A673 (cell line): ENCODE results near the gene TRIM15. TPM values are rescaled to one million over a fixed set of nuclear protein-coding genes. Genes with fewer than 3 reads are reported as not detected.

Source experiments
- BruUV-seq: library from RNA; stranded (reverse); fragments of 400-500 nt; replicated peaks from 2 replicates; lab custom pipeline; 2021; lab: Mats Ljungman, UMichigan
- CTCF ChIA-PET: fragments of 300-600 bp; sonication (Branson Sonifier 250); formaldehyde crosslinking; loops from one replicate; lab custom pipeline; 2022; ENCODE audit warnings: antibody characterized with exemption; lab: Charles Lee
- POLR2A ChIA-PET: fragments of 300-600 bp; sonication (Branson Sonifier 250); formaldehyde crosslinking; loops from one replicate; lab custom pipeline; 2022; ENCODE audit warnings: antibody characterized with exemption; ENCODE audit not compliant: low non-redundant PET; lab: Charles Lee
- DNase-seq: peaks from one replicate; pipeline ENCODE4 v3.0.0-alpha.2; 2015; ENCODE audit warnings: low spot score
- H3K27ac ChIP-seq: fragments of 200-600 bp; sonication (generic); 2 replicates; pipeline ENCODE4 v1.5.1; 2016; ENCODE audit warnings: mixed run types, low read depth, mild to moderate bottlenecking, mixed read lengths, antibody characterized with exemption, low read length; ENCODE audit not compliant: poor library complexity, severe bottlenecking
- H3K27me3 ChIP-seq: fragments of 200-600 bp; sonication (generic); replicated peaks from 2 replicates; pipeline ENCODE4 v1.6.1; 2017; ENCODE audit warnings: mixed run types, low read depth, mild to moderate bottlenecking, mixed read lengths, antibody characterized with exemption, low read length; ENCODE audit not compliant: insufficient read depth, poor library complexity
- H3K36me3 ChIP-seq: fragments of 200-600 bp; sonication (generic); 2 replicates; pipeline ENCODE4 v1.6.1; 2016; ENCODE audit warnings: mixed run types, mild to moderate bottlenecking, mixed read lengths, antibody characterized with exemption, low read length; ENCODE audit not compliant: insufficient read depth, poor library complexity, severe bottlenecking
- H3K4me1 ChIP-seq: fragments of 200-600 bp; sonication (generic); 2 replicates; pipeline ENCODE4 v1.6.1; 2017; ENCODE audit warnings: mixed run types, mild to moderate bottlenecking, mixed read lengths, antibody characterized with exemption, low read length; ENCODE audit not compliant: insufficient read depth, poor library complexity, severe bottlenecking
- H3K4me3 ChIP-seq: fragments of 200-600 bp; sonication (generic); 2 replicates; pipeline ENCODE4 v1.5.1; 2016; ENCODE audit warnings: low read depth, mixed run types, mild to moderate bottlenecking, mixed read lengths, low read length; ENCODE audit not compliant: poor library complexity, severe bottlenecking
- H3K9me3 ChIP-seq: fragments of 200-600 bp; sonication (generic); 2 replicates; pipeline ENCODE4 v1.6.1; 2016; ENCODE audit warnings: mixed run types, low read depth, mild to moderate bottlenecking, mixed read lengths, antibody characterized with exemption, low read length; ENCODE audit not compliant: poor library complexity, severe bottlenecking
- EZH2 ChIP-seq: fragments of 200-600 bp; sonication (generic); IDR thresholded peaks from 2 replicates; pipeline ENCODE4 v1.6.1; 2017; ENCODE audit warnings: borderline replicate concordance, low read depth, mild to moderate bottlenecking, mixed read lengths, antibody characterized with exemption, low read length; ENCODE audit not compliant: poor library complexity, severe bottlenecking
- intact Hi-C: fragments of 100-400 bp; cut with micrococcal nuclease; formaldehyde crosslinking; loops from one replicate; pipeline ENCODE4 v1.10.0; 2022; ENCODE audit not compliant: unreplicated experiment
- total RNA-seq: library from RNA; stranded (reverse); gene quantifications from 2 replicates; pipeline ENCODE4 v1.2.3, GENCODE V29; 2021
- TF ChIP-seq, protein P1 (sequence below): fragments of 300-800, 200-600 bp; sonication (generic); conservative IDR thresholded peaks from 2 replicates; pipeline ENCODE4 v1.5.1; 2017; ENCODE audit warnings: low read depth, mild to moderate bottlenecking, antibody characterized with exemption, low read length, moderate library complexity, mixed read lengths

TRIM15 gene
- total RNA-seq, 1 experiment from 2014 or later: not detected

DNA sequence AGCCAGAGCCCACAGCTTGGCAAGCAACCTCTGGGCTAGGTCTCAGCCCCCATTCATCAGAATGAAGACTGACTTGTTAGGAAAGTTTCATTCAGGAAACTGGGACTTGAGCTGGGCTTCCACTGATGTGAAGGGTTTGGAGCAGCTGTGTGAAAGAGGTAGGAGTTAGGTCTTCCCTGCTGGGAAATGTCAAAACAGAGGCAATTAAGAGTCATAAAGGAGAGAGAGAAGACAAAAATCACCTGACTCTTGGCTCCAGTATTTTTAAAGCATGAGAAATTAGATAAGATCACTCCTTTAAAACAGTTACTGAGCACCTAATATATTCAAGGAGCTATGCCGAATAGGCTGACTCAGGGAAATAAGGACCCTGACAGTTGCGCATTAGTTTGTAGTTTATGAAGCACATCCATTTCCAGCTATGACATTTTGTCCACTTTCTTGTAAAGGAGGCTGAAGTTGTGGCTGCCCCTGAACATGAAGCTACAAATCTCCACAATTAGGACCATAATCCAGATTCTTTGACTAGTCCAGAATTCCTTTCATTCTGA, 31.3 kb upstream of the TRIM15 start:
- Histone ChIP-seq H3K27ac (no peak overlapping the region), H3K36me3 (no peaks in the 10 kb centered on the region), H3K27me3 (peaks cover 41% of the 10 kb centered on the region), H3K4me3 (no peak overlapping the region), H3K9me3 (no peaks in the 10 kb centered on the region), H3K4me1 (no peaks in the 10 kb centered on the region)
- ChIA-PET CTCF (interaction anchor here (0.5 to 4.0 kb wide), 6 partner anchors 10 to 38 kb away, joined by 3 to 47 read pairs (median 4); no protein-coding TSS in a partner anchor), POLR2A (no interaction called here)
- no peak for TF ChIP-seq EZH2
- TF ChIP-seq, protein P1, sequence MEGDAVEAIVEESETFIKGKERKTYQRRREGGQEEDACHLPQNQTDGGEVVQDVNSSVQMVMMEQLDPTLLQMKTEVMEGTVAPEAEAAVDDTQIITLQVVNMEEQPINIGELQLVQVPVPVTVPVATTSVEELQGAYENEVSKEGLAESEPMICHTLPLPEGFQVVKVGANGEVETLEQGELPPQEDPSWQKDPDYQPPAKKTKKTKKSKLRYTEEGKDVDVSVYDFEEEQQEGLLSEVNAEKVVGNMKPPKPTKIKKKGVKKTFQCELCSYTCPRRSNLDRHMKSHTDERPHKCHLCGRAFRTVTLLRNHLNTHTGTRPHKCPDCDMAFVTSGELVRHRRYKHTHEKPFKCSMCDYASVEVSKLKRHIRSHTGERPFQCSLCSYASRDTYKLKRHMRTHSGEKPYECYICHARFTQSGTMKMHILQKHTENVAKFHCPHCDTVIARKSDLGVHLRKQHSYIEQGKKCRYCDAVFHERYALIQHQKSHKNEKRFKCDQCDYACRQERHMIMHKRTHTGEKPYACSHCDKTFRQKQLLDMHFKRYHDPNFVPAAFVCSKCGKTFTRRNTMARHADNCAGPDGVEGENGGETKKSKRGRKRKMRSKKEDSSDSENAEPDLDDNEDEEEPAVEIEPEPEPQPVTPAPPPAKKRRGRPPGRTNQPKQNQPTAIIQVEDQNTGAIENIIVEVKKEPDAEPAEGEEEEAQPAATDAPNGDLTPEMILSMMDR: no peak
- intact Hi-C loops: loop anchor here (1.0 to 5.0 kb wide), 2 partner anchors 29 to 285 kb away; no protein-coding TSS in a partner anchor
- BruUV-seq: no TSS peak
- no peak for DNase-seq

DNA sequence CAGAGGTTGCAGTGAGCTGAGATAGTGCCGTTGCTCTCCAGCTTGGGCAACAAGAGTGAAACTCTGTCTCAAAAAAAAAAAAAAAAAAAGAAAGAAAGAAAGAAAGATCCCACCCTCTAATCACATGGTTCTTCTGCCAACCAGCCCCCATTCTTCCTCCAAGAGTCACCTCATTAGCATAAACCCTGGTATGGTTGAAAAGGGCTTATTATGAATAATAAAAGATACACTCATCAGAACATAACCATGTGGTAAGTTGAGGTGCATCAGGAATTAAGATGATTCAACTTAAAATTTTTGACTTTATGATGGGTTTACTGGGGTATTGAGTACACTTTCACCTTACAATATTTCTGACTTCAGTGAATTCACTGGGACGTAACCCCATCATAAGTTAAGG, 28.2 kb upstream of the TRIM15 start:
- POLR2A ChIA-PET: no interaction called here
- intact Hi-C loops: no loop called here
- Histone ChIP-seq H3K4me3 (no peak overlapping the region), H3K36me3 (no peaks in the 10 kb centered on the region), H3K27me3 (peaks cover 11% of the 10 kb centered on the region), H3K4me1 (no peaks in the 10 kb centered on the region), H3K9me3 (no peaks in the 10 kb centered on the region), H3K27ac (no peak overlapping the region)
- CTCF ChIA-PET: no interaction called here
- DNase-seq: no peak
- TF ChIP-seq EZH2: no peak
- TF ChIP-seq, protein P1: no peak
- no TSS peak for BruUV-seq

DNA sequence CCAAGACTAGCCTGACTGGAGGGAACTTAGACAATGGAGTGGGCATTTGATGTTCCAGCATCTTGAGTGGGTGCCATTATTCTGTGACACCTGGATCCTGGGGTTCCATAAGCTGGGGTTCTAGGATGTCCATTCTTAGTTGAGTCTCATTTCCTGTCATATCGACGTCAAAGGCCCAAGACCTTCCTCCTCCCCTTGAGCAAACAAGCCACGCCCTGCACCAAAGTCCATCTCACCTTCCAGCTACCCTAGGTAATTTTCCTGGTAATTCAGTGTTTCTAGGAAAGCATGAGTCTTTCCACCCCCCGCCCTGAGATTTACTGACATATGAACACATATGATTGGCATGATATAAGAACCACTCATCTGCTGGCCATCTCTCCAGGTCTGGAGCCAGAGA, 27.6 kb upstream of the TRIM15 start, which contains the start of gene TRIM40:
Gene TRIM40 (plus strand): TSS at position 384 of the 400 bp plus-strand sequence. CDS start 897 bp downstream, outside the sequence.
- CTCF ChIA-PET: no interaction called here
- TF ChIP-seq, protein P1: no peak
- TF ChIP-seq EZH2: no peak
- no TSS peak for BruUV-seq
- Histone ChIP-seq H3K4me1 (no peaks in the 10 kb centered on the region), H3K27ac (no peak within 1 kb of the TSS), H3K27me3 (peaks cover 5% of the 10 kb centered on the region), H3K36me3 (no peaks in the 10 kb centered on the region), H3K4me3 (no peak within 1 kb of the TSS), H3K9me3 (no peaks in the 10 kb centered on the region)
- DNase-seq: no peak
- POLR2A ChIA-PET: no interaction called here
- intact Hi-C loops: no loop called here
